HEK293 (cell line): ENCODE measurements around the gene DPCD.

Source experiments
- CTCF ChIA-PET: fragments of 350-600 bp; formaldehyde crosslinking; extraction: SDS; loops from one replicate; lab custom pipeline; 2021; ENCODE audit warnings: antibody characterized with exemption; lab: Yijun Ruan, JAX
- POLR2A ChIA-PET: fragments of 300-600 bp; formaldehyde crosslinking; extraction: SDS; loops from one replicate; lab custom pipeline; 2020; ENCODE audit warnings: antibody characterized with exemption, inconsistent platforms; lab: Yijun Ruan, JAX
- H3K27ac ChIP-seq: fragments of 200-500 bp; sonication (Bioruptor generic); 2 replicates; pipeline ENCODE4 v1.5.1; 2014; ENCODE audit warnings: low read depth, low read length, control low read depth, inconsistent platforms; ENCODE audit errors: extremely low read depth
- H3K36me3 ChIP-seq, 2 experiments: fragments of 200-500 bp in 1 of 2; sonication (Bioruptor generic) in 1 of 2; 1 replicate in 1 of 2; 2 replicates in 1 of 2; pipeline ENCODE4 v1.5.1; 2014 to 2017; ENCODE audit warnings: inconsistent platforms in 2 of 2, low read length in 2 of 2; ENCODE audit not compliant: control insufficient read depth in 2 of 2, insufficient read depth in 1 of 2
- H3K4me1 ChIP-seq: fragments of 200-500 bp; sonication (Bioruptor generic); 2 replicates; pipeline ENCODE4 v1.5.1; 2014; ENCODE audit warnings: mild to moderate bottlenecking, low read length, inconsistent platforms; ENCODE audit not compliant: control insufficient read depth, insufficient read depth
- H3K4me3 ChIP-seq: 2 replicates; pipeline ENCODE4 v1.5.1; 2011; ENCODE audit warnings: low read depth, mild to moderate bottlenecking, control low read depth, low read length, moderate library complexity
- H3K9me3 ChIP-seq: fragments of 200-500 bp; sonication (Bioruptor generic); 2 replicates; pipeline ENCODE4 v1.5.1; 2014; ENCODE audit warnings: low read depth, low read length, inconsistent platforms; ENCODE audit not compliant: control insufficient read depth, insufficient read depth
- ELK4 ChIP-seq: IDR thresholded peaks from 2 replicates; pipeline ENCODE4 v1.6.1; 2011; ENCODE audit warnings: mild to moderate bottlenecking, low read depth, low read length, borderline replicate concordance
- GLIS1 ChIP-seq: fragments of 450-650 bp; formaldehyde crosslinking; IDR thresholded peaks from 2 replicates; pipeline ENCODE4 v1.5.1; 2016; ENCODE audit warnings: missing biosample characterization, missing genetic modification characterization
- GLIS2 ChIP-seq: fragments of 450-650 bp; formaldehyde crosslinking; IDR thresholded peaks from 2 replicates; pipeline ENCODE4 v1.5.1; 2016; ENCODE audit warnings: missing biosample characterization, missing genetic modification characterization
- HIC1 ChIP-seq: fragments of 450-650 bp; formaldehyde crosslinking; IDR thresholded peaks from 2 replicates; pipeline ENCODE4 v1.5.1; 2016; ENCODE audit warnings: missing biosample characterization, missing genetic modification characterization
- HOXA7 ChIP-seq: sonication (generic); formaldehyde crosslinking; IDR thresholded peaks from 2 replicates; pipeline ENCODE4 v1.8.1; 2022; ENCODE audit warnings: missing genetic modification reagents, borderline replicate concordance
- HOXD13 ChIP-seq: sonication (generic); formaldehyde crosslinking; IDR thresholded peaks from 2 replicates; pipeline ENCODE4 v1.8.0; 2022; ENCODE audit warnings: missing genetic modification reagents, borderline replicate concordance
- INSM2 ChIP-seq: fragments of 450-650 bp; formaldehyde crosslinking; IDR thresholded peaks from 2 replicates; pipeline ENCODE4 v1.5.1; 2016; ENCODE audit warnings: missing biosample characterization, missing genetic modification characterization
- SP3 ChIP-seq: fragments of 450-650 bp; formaldehyde crosslinking; IDR thresholded peaks from 2 replicates; pipeline ENCODE4 v1.5.1; 2016; ENCODE audit warnings: missing biosample characterization, missing genetic modification characterization
- ZBTB7A ChIP-seq: fragments of 450-650 bp; formaldehyde crosslinking; IDR thresholded peaks from 2 replicates; pipeline ENCODE4 v1.5.1; 2016; ENCODE audit warnings: low read depth, missing biosample characterization, missing genetic modification characterization
- ZFP69B ChIP-seq: fragments of 450-650 bp; formaldehyde crosslinking; IDR thresholded peaks from 2 replicates; pipeline ENCODE4 v1.5.1; 2016; ENCODE audit warnings: missing biosample characterization, missing genetic modification characterization
- ZNF18 ChIP-seq: fragments of 450-650 bp; formaldehyde crosslinking; IDR thresholded peaks from 2 replicates; pipeline ENCODE4 v1.5.1; 2016; ENCODE audit warnings: missing biosample characterization, missing genetic modification characterization
- ZNF2 ChIP-seq: fragments of 450-650 bp; formaldehyde crosslinking; IDR thresholded peaks from 2 replicates; pipeline ENCODE4 v1.5.1; 2016; ENCODE audit warnings: missing biosample characterization, missing genetic modification characterization
- ZNF23 ChIP-seq: fragments of 450-650 bp; formaldehyde crosslinking; IDR thresholded peaks from 2 replicates; pipeline ENCODE4 v1.5.1; 2016; ENCODE audit warnings: missing biosample characterization, missing genetic modification characterization, borderline replicate concordance
- ZNF26 ChIP-seq: fragments of 450-650 bp; formaldehyde crosslinking; IDR thresholded peaks from 2 replicates; pipeline ENCODE4 v1.5.1; 2016; ENCODE audit warnings: missing biosample characterization, missing genetic modification characterization
- ZNF274 ChIP-seq, 2 experiments: fragments of 200-500 bp in 1 of 2; fragments of 450-650 bp in 1 of 2; sonication (Bioruptor generic) in 1 of 2; formaldehyde crosslinking in 1 of 2; IDR thresholded peaks; 2 replicates each; pipeline versions ENCODE4 v1.5.1 to v1.6.1; 2014 to 2016; ENCODE audit warnings: borderline replicate concordance in 1 of 2, inconsistent platforms in 1 of 2, low read length in 1 of 2, missing biosample characterization in 1 of 2, missing genetic modification characterization in 1 of 2
- ZNF280D ChIP-seq: fragments of 450-650 bp; formaldehyde crosslinking; IDR thresholded peaks from 2 replicates; pipeline ENCODE4 v1.5.1; 2016; ENCODE audit warnings: missing biosample characterization, missing genetic modification characterization
- ZNF473 ChIP-seq: fragments of 450-650 bp; formaldehyde crosslinking; IDR thresholded peaks from 2 replicates; pipeline ENCODE4 v1.5.1; 2017; ENCODE audit warnings: missing biosample characterization, missing genetic modification characterization
- ZNF555 ChIP-seq: fragments of 450-650 bp; formaldehyde crosslinking; conservative IDR thresholded peaks from 2 replicates; pipeline ENCODE4 v1.5.1; 2017; ENCODE audit warnings: missing biosample characterization, mild to moderate bottlenecking, missing genetic modification characterization, inconsistent platforms
- ZNF629 ChIP-seq: fragments of 450-650 bp; formaldehyde crosslinking; IDR thresholded peaks from 2 replicates; pipeline ENCODE4 v1.5.1; 2017; ENCODE audit warnings: missing biosample characterization, missing genetic modification characterization
- ZNF639 ChIP-seq: fragments of 450-650 bp; formaldehyde crosslinking; IDR thresholded peaks from 2 replicates; pipeline ENCODE4 v1.5.1; 2016; ENCODE audit warnings: missing biosample characterization, missing genetic modification characterization
- ZSCAN16 ChIP-seq: fragments of 450-650 bp; formaldehyde crosslinking; IDR thresholded peaks from 2 replicates; pipeline ENCODE4 v1.5.1; 2016; ENCODE audit warnings: missing biosample characterization, missing genetic modification characterization
- ZSCAN23 ChIP-seq: fragments of 450-650 bp; formaldehyde crosslinking; IDR thresholded peaks from 2 replicates; pipeline ENCODE4 v1.5.1; 2016; ENCODE audit warnings: missing biosample characterization, missing genetic modification characterization

Gene DPCD

GRCh38 chr10:101607124-101607523, 19.0 kb downstream of the DPCD start:
- TF ChIP-seq ZNF555 (tag by site-specific recombination) (no peak), ZNF18 (tag by site-specific recombination) (no peak), HIC1 (tag by site-specific recombination) (no peak), GLIS1 (no peak), GLIS2 (tag by site-specific recombination) (no peak), ZBTB7A (tag by site-specific recombination) (no peak), HOXD13 (no peak), ZNF473 (tag by site-specific recombination) (no peak), ZNF629 (tag by site-specific recombination) (no peak), HOXA7 (CRISPR knock-in tag) (no peak), ZSCAN16 (no peak)

GRCh38 chr10:101609481-101609880, 21.4 kb downstream of the DPCD start:
- CTCF ChIA-PET: interaction anchor here (0.8 to 12.8 kb wide), 2 partner anchors 22 to 171 kb away, joined by 3 to 203 read pairs; partner anchors contain the start of genes DPCD, NPM3 and POLL
- POLR2A ChIA-PET: no interaction called here
- H3K4me1 ChIP-seq: no peaks in the 10 kb centered on the region
- H3K4me3 ChIP-seq: no peak overlapping the region
- no peaks in the 10 kb centered on the region for H3K9me3 ChIP-seq
- no peak overlapping the region for H3K27ac ChIP-seq
- peaks cover 0 to 58% of the 10 kb centered on the region in 2 experiments; a peak in 2 of 3 replicates for H3K36me3 ChIP-seq
- TF ChIP-seq ZNF274 (IDR thresholded peaks at IDR 0.05; ENCODE audit: low read length) (no peak), ZNF274 (tag by site-specific recombination; IDR thresholded peaks at IDR 0.05; ENCODE audit: borderline replicate concordance) (no peak), ELK4 (no peak), ZNF280D (tag by site-specific recombination) (no peak), ZNF26 (no peak), ZNF23 (no peak), ZNF473 (tag by site-specific recombination) (no peak), ZSCAN23 (no peak), SP3 (no peak), ZNF639 (tag by site-specific recombination) (no peak), INSM2 (tag by site-specific recombination) (no peak), ZFP69B (no peak), ZNF2 (tag by site-specific recombination) (no peak)

More at GRCh38 chr10:101607124-101607523, 19.0 kb downstream of the DPCD start:
- H3K27ac ChIP-seq: no peak overlapping the region
- ChIA-PET CTCF (interaction anchor here (0.6 to 12.8 kb wide), 3 partner anchors 87 to 174 kb away, joined by 4 to 203 read pairs (median 4); partner anchors contain the start of gene NPM3), POLR2A (no interaction called here)
- H3K36me3 ChIP-seq: peaks cover 4 to 59% of the 10 kb centered on the region in 2 experiments; a peak in 2 of 3 replicates
- no peak overlapping the region for H3K4me3 ChIP-seq
- H3K9me3 ChIP-seq: no peaks in the 10 kb centered on the region
- H3K4me1 ChIP-seq: no peaks in the 10 kb centered on the region
